DND-41 (cell line): Measurements from ENCODE around the gene GDNF.

ENCODE experiments used
- ATAC-seq: fragments of 200-7000 bp; cut with Tn5 transposase; 3 replicates; pipeline ENCODE4 v1.9.1; 2021; ENCODE audit warnings: low read depth; ENCODE audit not compliant: insufficient read depth
- DNase-seq: peaks from one replicate; pipeline ENCODE4 v3.0.0-alpha.2; 2020
- H2AFZ ChIP-seq: 2 replicates; pipeline ENCODE4 v1.6.0; 2012; ENCODE audit warnings: low read depth, low read length
- H3K27ac ChIP-seq: 2 replicates; pipeline ENCODE4 v1.5.1; 2012; ENCODE audit warnings: low read length, inconsistent platforms
- H3K27me3 ChIP-seq: fragments of 200-600 bp; sonication (generic); 2 replicates; pipeline ENCODE4 v1.6.0; 2012; ENCODE audit warnings: low read length, mild to moderate bottlenecking, inconsistent platforms; ENCODE audit not compliant: insufficient read depth, poor library complexity
- H3K36me3 ChIP-seq: 2 replicates; pipeline ENCODE4 v1.5.1; 2012; ENCODE audit warnings: low read length, inconsistent platforms; ENCODE audit not compliant: insufficient read depth
- H3K4me1 ChIP-seq: 2 replicates; pipeline ENCODE4 v1.5.1; 2012; ENCODE audit warnings: mild to moderate bottlenecking, low read length; ENCODE audit not compliant: insufficient read depth
- H3K4me2 ChIP-seq: 2 replicates; pipeline ENCODE4 v1.6.0; 2012; ENCODE audit warnings: mild to moderate bottlenecking, moderate library complexity, low read length, inconsistent platforms; ENCODE audit not compliant: insufficient read depth
- H3K4me3 ChIP-seq, 2 experiments: fragments of 200-600 bp in 1 of 2; shearing (Covaris generic) in 1 of 2; 2 replicates each; pipeline ENCODE4 v1.5.1; 2012 to 2016; ENCODE audit warnings: inconsistent platforms in 2 of 2, low read length in 2 of 2, mild to moderate bottlenecking in 2 of 2, low read depth in 1 of 2, moderate library complexity in 1 of 2
- H3K79me2 ChIP-seq: 2 replicates; pipeline ENCODE4 v1.6.0; 2012; ENCODE audit warnings: low read length, inconsistent platforms; ENCODE audit not compliant: insufficient read depth
- H3K9ac ChIP-seq: 2 replicates; pipeline ENCODE4 v1.6.0; 2012; ENCODE audit warnings: low read depth, mild to moderate bottlenecking, inconsistent platforms, low read length, moderate library complexity
- H3K9me3 ChIP-seq: 2 replicates; pipeline ENCODE4 v1.5.1; 2012; ENCODE audit warnings: low read length, moderate library complexity, mild to moderate bottlenecking, inconsistent platforms; ENCODE audit not compliant: insufficient read depth, severe bottlenecking
- H4K20me1 ChIP-seq: 2 replicates; pipeline ENCODE4 v1.6.0; 2012; ENCODE audit warnings: low read length; ENCODE audit not compliant: insufficient read depth
- EZH2 ChIP-seq: IDR thresholded peaks from 3 replicates; pipeline ENCODE4 v1.6.1; 2012; ENCODE audit warnings: borderline replicate concordance, low read depth, mild to moderate bottlenecking, moderate library complexity, low read length, inconsistent platforms; ENCODE audit not compliant: severe bottlenecking
- TF ChIP-seq, protein P1 (sequence below): IDR thresholded peaks from 2 replicates; pipeline ENCODE4 v1.5.1; 2012; ENCODE audit warnings: borderline replicate concordance, low read length, moderate library complexity, mild to moderate bottlenecking; ENCODE audit not compliant: poor library complexity, severe bottlenecking; ENCODE audit errors: extremely low read depth

The GDNF gene, protein sequence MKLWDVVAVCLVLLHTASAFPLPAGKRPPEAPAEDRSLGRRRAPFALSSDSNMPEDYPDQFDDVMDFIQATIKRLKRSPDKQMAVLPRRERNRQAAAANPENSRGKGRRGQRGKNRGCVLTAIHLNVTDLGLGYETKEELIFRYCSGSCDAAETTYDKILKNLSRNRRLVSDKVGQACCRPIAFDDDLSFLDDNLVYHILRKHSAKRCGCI

DNA sequence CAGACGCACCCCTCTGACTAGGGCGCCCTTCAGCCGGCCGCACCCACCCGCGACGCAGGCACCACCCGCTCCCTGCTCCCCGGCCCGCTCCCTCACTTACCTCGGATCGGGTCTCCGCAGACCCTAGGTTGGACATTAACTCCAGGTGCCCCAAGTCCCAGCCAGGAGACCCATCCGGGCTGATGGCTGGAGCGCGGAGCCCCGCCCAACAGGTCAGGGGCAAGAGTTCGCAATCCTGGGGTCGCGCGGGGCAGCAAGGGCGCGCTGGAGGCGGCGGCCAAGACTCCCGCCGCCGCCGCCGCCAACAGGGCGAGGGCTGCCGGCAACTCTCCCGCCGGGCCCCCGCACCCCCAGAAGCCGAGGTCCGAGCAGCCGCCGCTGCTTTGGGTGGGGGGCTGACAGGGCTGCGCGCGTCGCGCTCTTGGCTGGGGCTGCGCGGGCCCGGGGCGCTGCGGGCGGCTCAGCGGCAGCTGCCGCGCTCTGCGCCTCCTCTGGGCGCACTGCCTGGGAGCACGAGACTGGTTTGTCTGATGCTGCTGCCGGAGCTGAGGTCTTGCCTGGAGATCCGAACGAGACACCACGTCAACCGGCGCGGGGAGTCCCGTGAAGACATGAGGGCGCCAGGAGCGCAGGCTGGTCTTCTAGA is at the start of gene GDNF:
Gene GDNF (minus strand): TSS at position 635 of the 646 bp plus-strand sequence. CDS start 5,245 bp downstream, outside the sequence.
- no peak within 1 kb of the TSS for H3K27ac ChIP-seq
- DNase-seq = no peak
- H2AFZ ChIP-seq = no peak within 1 kb of the TSS

DNA sequence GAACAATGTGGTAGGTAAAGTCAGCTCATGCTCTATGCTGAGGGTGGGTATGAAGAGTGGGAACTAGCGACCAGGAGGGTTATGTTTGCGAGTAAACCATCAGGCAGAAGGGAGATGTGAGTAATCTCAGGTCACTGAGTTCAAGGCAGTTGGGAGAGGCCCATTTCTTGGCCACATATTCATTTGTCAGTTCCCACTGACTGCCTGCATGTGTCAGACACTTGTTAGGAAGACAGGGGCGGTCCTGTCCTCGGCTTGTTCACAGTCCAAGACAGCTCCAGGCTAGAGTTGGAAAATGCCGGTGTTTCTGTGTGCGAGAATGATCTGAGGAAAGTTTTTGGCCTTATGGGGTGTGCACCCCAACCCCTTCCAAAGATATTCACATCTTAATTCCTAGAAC is 48.6 kb upstream of the GDNF start:
- Histone ChIP-seq H3K9ac (no peak overlapping the region), H3K4me3 (no peak overlapping the region), H3K4me1 (no peaks in the 10 kb centered on the region), H3K4me2 (no peak overlapping the region), H3K27ac (no peak overlapping the region), H3K9me3 (peaks cover 3% of the 10 kb centered on the region), H3K79me2 (no peaks in the 10 kb centered on the region), H4K20me1 (no peaks in the 10 kb centered on the region), H2AFZ (no peak overlapping the region), H3K27me3 (no peaks in the 10 kb centered on the region), H3K36me3 (no peaks in the 10 kb centered on the region)
- TF ChIP-seq, protein P1, sequence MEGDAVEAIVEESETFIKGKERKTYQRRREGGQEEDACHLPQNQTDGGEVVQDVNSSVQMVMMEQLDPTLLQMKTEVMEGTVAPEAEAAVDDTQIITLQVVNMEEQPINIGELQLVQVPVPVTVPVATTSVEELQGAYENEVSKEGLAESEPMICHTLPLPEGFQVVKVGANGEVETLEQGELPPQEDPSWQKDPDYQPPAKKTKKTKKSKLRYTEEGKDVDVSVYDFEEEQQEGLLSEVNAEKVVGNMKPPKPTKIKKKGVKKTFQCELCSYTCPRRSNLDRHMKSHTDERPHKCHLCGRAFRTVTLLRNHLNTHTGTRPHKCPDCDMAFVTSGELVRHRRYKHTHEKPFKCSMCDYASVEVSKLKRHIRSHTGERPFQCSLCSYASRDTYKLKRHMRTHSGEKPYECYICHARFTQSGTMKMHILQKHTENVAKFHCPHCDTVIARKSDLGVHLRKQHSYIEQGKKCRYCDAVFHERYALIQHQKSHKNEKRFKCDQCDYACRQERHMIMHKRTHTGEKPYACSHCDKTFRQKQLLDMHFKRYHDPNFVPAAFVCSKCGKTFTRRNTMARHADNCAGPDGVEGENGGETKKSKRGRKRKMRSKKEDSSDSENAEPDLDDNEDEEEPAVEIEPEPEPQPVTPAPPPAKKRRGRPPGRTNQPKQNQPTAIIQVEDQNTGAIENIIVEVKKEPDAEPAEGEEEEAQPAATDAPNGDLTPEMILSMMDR = no peak
- no peak for TF ChIP-seq EZH2
- DNase-seq (no peak), ATAC-seq (no peak)

More for the DNA sequence above, at the start of gene GDNF:
- Histone ChIP-seq H3K79me2 (no peaks in the 10 kb centered on the region), H3K9ac (no peak within 1 kb of the TSS), H3K9me3 (no peaks in the 10 kb centered on the region), H3K27me3 (no peaks in the 10 kb centered on the region), H3K4me2 (no peak within 1 kb of the TSS), H3K4me3 (no peak within 1 kb of the TSS), H4K20me1 (no peaks in the 10 kb centered on the region), H3K36me3 (no peaks in the 10 kb centered on the region), H3K4me1 (no peaks in the 10 kb centered on the region)
- TF ChIP-seq, protein P1 = no peak
- no peak for TF ChIP-seq EZH2
- no peak for ATAC-seq

DNA sequence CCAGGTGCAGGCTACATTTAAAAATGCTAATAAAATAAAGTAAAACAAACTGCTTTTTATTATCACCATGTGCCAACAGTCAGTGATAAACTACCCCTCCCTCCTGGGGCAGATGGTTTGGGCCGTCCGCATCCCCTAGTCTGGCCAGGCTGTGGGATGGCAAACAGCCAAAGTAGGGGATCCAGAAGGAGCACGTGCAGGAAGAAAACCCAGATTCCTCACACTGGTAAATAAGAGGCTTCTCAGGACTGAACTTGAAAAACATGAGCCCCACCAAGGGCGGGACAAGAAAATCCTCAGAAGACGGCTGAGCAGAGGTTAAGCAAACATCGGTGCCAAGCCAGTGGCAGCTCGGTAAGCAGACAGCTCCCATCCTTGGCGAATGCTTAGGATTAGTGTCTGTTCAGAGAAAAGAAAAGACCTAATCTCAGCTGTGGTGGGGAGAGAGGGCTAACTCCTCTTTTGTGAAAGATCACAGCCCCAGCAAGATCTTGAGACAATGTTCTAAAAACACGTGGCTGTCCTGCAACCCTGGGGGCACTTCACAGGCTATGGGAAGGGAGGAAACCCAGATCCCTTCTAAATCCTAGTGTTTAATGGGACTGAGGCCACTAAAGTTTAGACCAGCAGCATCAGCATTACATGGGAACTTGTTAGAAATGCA is 46.5 kb upstream of the GDNF start:
- no peak overlapping the region for H2AFZ ChIP-seq
- H3K36me3 ChIP-seq = no peaks in the 10 kb centered on the region
- TF ChIP-seq, protein P1 = no peak
- TF ChIP-seq EZH2 = no peak
- H3K27ac ChIP-seq = no peak overlapping the region
- no peaks in the 10 kb centered on the region for H4K20me1 ChIP-seq
- H3K79me2 ChIP-seq = no peaks in the 10 kb centered on the region
- H3K4me2 ChIP-seq = no peak overlapping the region
- peaks cover 3% of the 10 kb centered on the region for H3K9me3 ChIP-seq
- no peak overlapping the region for H3K4me3 ChIP-seq
- H3K27me3 ChIP-seq = no peaks in the 10 kb centered on the region
- no peaks in the 10 kb centered on the region for H3K4me1 ChIP-seq
- no peak for DNase-seq
- H3K9ac ChIP-seq = no peak overlapping the region
- ATAC-seq = no peak
